IPS-15b (cell line): Measurements from ENCODE around the gene NPBWR2.
"Not testable (repeated sequence)": the region's sequence is repeated elsewhere in the genome, so short reads cannot be mapped to it uniquely, and the experiment has no call there.

Experiments
- H3K27me3 ChIP-seq: one replicate; pipeline ENCODE4 v1.6.1; 2013; ENCODE audit warnings: low read length; ENCODE audit not compliant: control insufficient read depth, insufficient read depth
- H3K36me3 ChIP-seq: one replicate; pipeline ENCODE4 v1.6.1; 2013; ENCODE audit warnings: low read length; ENCODE audit not compliant: control insufficient read depth, insufficient read depth
- H3K4me1 ChIP-seq: one replicate; pipeline ENCODE4 v1.6.1; 2013; ENCODE audit warnings: mild to moderate bottlenecking, low read length; ENCODE audit not compliant: control insufficient read depth, insufficient read depth
- H3K4me3 ChIP-seq: one replicate; pipeline ENCODE4 v1.5.1; 2013; ENCODE audit warnings: low read depth, low read length
- H3K9ac ChIP-seq: one replicate; pipeline ENCODE4 v1.6.1; 2013; ENCODE audit warnings: low read depth, mild to moderate bottlenecking, low read length
- H3K9me3 ChIP-seq: one replicate; pipeline ENCODE4 v1.6.1; 2013; ENCODE audit warnings: mild to moderate bottlenecking, low read length; ENCODE audit not compliant: control insufficient read depth, insufficient read depth

The NPBWR2 gene

GRCh38 chr20:64095927-64096326 lies 11.4 kb downstream of the NPBWR2 start:
- Histone ChIP-seq H3K27me3 (peaks cover 6% of the 10 kb centered on the region), H3K4me3 (no peak overlapping the region), H3K36me3 (no peaks in the 10 kb centered on the region), H3K9me3 (no peaks in the 10 kb centered on the region), H3K4me1 (peaks cover 5% of the 10 kb centered on the region), H3K9ac (no peak overlapping the region)

DNA sequence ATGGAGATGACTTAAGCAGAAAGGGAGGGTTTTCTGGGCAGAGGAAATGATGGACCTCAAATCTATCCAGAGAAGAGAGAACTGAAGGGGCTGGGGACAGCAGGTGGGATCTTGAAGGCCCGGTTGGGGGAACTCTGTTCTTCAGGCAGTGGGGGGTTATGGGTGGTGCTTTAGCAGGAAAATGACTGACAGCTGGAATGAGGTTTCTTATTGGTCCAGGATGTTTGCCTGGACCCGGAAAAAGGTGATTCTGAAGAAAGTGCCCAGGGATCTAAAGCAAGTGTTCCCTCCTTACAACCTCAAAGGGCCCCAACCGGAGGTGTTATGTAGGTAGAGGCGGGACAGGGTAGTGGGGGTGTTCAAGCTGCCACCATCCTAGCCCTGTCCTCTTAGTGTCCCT lies 11.9 kb downstream of the NPBWR2 start:
- no peak overlapping the region for H3K4me3 ChIP-seq
- no peaks in the 10 kb centered on the region for H3K9me3 ChIP-seq
- peaks cover 3% of the 10 kb centered on the region for H3K27me3 ChIP-seq
- no peaks in the 10 kb centered on the region for H3K36me3 ChIP-seq
- H3K9ac ChIP-seq = no peak overlapping the region
- H3K4me1 ChIP-seq = peaks cover 5% of the 10 kb centered on the region

GRCh38 chr20:64093013-64093503 lies 14.3 kb downstream of the NPBWR2 start:
- Histone ChIP-seq H3K4me1 (peaks cover 5% of the 10 kb centered on the region), H3K4me3 (no peak overlapping the region), H3K27me3 (peaks cover 3% of the 10 kb centered on the region), H3K36me3 (no peaks in the 10 kb centered on the region), H3K9ac (no peak overlapping the region), H3K9me3 (no peaks in the 10 kb centered on the region)

DNA sequence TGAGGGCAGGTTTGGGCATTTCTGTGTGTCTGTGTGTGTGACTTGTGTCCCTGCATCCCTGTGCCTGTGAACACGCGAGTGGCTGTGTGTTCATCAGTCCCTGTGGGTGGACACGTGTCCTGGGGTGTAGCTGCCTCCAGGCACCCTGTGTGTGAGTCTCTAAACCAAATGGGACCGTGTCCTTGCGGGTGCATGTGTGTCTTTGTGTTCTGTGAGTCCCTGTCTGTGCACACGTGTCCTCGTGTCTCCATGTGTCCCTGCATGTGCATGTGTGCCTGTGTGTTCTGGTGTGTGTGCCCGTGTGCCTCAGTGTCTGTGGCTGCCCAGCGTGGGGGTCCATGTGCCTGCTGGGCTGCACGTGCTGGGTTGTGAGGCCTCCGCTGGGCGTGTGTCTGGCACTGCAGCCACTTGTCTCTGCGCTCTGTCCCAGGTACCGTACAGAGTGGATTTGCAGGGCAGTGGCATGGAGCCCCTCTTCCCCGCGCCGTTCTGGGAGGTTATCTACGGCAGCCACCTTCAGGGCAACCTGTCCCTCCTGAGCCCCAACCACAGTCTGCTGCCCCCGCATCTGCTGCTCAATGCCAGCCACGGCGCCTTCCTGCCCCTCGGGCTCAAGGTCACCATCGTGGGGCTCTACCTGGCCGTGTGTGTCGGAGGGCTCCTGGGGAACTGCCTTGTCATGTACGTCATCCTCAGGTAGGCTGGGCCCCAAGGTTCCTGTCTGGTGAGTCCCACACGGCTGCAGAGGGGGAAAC lies 14.9 kb downstream of the NPBWR2 start:
- Histone ChIP-seq H3K9me3 (no peaks in the 10 kb centered on the region), H3K4me3 (no peak overlapping the region), H3K36me3 (no peaks in the 10 kb centered on the region), H3K27me3 (peaks cover 3% of the 10 kb centered on the region), H3K9ac (peak overlapping the region; percentile 1), H3K4me1 (peaks cover 5% of the 10 kb centered on the region)

DNA sequence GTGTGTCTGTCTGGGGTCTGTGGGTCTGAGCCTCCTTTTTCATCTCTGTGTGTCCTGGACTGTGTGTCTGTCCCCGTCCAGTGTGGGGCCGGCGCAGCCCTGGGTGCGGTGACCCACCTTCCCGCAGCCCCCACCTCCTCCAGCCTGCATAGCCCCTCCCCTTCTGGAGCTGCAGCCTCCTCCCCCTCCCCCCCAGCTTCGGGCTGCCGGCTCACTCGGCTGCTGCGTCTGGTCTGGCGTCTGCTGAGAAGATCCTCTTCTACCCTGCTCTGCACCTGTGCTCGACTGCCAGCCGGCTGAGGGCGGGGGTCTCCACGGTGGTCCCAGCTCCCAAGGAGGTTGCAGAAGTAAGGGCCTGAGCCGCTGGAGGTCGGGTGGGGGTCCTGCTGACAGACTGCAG lies 15.6 kb downstream of the NPBWR2 start:
- H3K9ac ChIP-seq = peak overlapping the region; percentile 1
- H3K4me3 ChIP-seq = no peak overlapping the region
- H3K36me3 ChIP-seq = no peaks in the 10 kb centered on the region
- peaks cover 3% of the 10 kb centered on the region for H3K27me3 ChIP-seq
- peaks cover 5% of the 10 kb centered on the region for H3K4me1 ChIP-seq
- no peaks in the 10 kb centered on the region for H3K9me3 ChIP-seq

- Histone ChIP-seq H3K9ac (no peak overlapping the region), H3K36me3 (no peaks in the 10 kb centered on the region), H3K4me3 (no peak overlapping the region), H3K4me1 (peaks cover 5% of the 10 kb centered on the region), H3K9me3 (no peaks in the 10 kb centered on the region), H3K27me3 (peaks cover 3% of the 10 kb centered on the region)
These were observed 16.0 kb downstream of the NPBWR2 start for GRCh38 chr20:64091340-64091739.

DNA sequence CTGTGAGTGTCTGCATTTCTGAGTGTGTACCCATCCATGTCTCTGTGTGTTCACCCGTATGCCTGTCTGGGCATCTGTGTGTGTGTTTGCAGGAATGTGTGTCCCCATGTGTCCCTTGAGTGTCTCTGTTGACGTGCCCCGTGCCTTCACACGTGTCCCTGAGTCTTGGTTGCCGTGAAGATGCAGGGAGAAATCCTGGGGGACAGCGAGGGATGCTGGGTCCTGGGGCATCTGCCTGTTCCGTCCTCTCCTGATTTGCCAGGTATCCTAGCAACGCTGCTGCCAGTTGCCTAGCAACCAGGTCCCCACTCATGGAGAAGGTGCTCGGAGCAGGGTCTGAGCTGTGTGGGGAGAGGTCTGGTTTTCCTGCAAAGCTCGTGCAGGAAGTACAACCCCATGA lies 17.2 kb downstream of the NPBWR2 start:
- H3K27me3 ChIP-seq = peaks cover 9% of the 10 kb centered on the region
- H3K9ac ChIP-seq = no peak overlapping the region
- H3K4me1 ChIP-seq = peaks cover 6% of the 10 kb centered on the region
- H3K4me3 ChIP-seq = no peak overlapping the region
- H3K9me3 ChIP-seq = no peaks in the 10 kb centered on the region
- no peaks in the 10 kb centered on the region for H3K36me3 ChIP-seq

- H3K4me3 ChIP-seq, H3K4me1 ChIP-seq, H3K9ac ChIP-seq, H3K36me3 ChIP-seq, H3K9me3 ChIP-seq: not testable (repeated sequence)
- peaks cover 19% of the 10 kb centered on the region for H3K27me3 ChIP-seq
These were observed 18.8 kb downstream of the NPBWR2 start for GRCh38 chr20:64088586-64088985.

- Histone ChIP-seq H3K27me3 (peaks cover 24% of the 10 kb centered on the region), H3K4me1 (peaks cover 11% of the 10 kb centered on the region)
- not testable (repeated sequence) for H3K36me3 ChIP-seq, H3K4me3 ChIP-seq, H3K9me3 ChIP-seq, H3K9ac ChIP-seq
These were observed 20.0 kb downstream of the NPBWR2 start for GRCh38 chr20:64087226-64087825.

DNA sequence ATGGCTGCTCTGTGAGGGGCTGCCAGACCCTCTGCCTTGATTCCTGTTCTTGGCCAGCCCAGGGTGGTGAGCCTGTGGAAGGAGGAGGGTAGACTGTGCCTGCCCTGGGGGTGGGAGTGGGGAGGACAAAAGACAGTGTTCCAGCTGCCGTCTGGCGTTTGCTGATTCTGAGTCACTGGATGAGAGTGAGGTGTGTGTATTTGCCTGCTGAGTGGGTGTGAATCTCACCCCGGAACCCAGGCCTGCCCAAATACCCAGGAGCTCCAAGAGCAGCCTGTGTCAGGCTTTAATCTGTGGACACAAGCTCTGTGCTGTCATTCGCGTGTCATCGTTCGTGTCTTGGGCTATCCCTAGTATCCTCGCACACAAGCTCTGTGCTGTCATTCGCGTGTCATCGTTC lies 20.6 kb downstream of the NPBWR2 start:
- H3K9ac ChIP-seq = no peak overlapping the region
- H3K4me1 ChIP-seq = peaks cover 8% of the 10 kb centered on the region
- no peaks in the 10 kb centered on the region for H3K9me3 ChIP-seq
- peaks cover 27% of the 10 kb centered on the region for H3K27me3 ChIP-seq
- no peaks in the 10 kb centered on the region for H3K36me3 ChIP-seq
- H3K4me3 ChIP-seq = no peak overlapping the region

- Histone ChIP-seq H3K27me3 (peaks cover 40% of the 10 kb centered on the region), H3K36me3 (no peaks in the 10 kb centered on the region), H3K9ac (no peak overlapping the region), H3K4me1 (peaks cover 8% of the 10 kb centered on the region), H3K4me3 (peak overlapping the region; percentile 51), H3K9me3 (no peaks in the 10 kb centered on the region)
These were observed 22.6 kb downstream of the NPBWR2 start for GRCh38 chr20:64084685-64085152.
